ENCODE results near the gene IKBKG.

IKBKG gene

GRCh38 chrX:154515966-154516655, 31.3 kb upstream of the IKBKG start, which contains the start of gene FAM3A:
Gene FAM3A, minus strand, starts transcription at chrX:154516232. Its CDS starts 460 bp downstream, at chrX:154515772.
- peak within 1 kb of the TSS; percentile 82 for H3K4me2 ChIP-seq
- no peaks in the 10 kb centered on the region for H3K79me2 ChIP-seq (ENCODE audit: insufficient read depth, low read depth)
- peak within 1 kb of the TSS; percentile 63 for H3K27ac ChIP-seq
- no peak for TF ChIP-seq CTCF (conservative IDR thresholded peaks at IDR 0.05; ENCODE audit: low read depth, low read length)
- peak within 1 kb of the TSS; percentile 76 for H2AFZ ChIP-seq (ENCODE audit: low read depth)
- no peaks in the 10 kb centered on the region for H3K27me3 ChIP-seq (ENCODE audit: insufficient read depth, low read depth)
- H4K20me1 ChIP-seq (ENCODE audit: insufficient read depth) = no peaks in the 10 kb centered on the region
- H3K36me3 ChIP-seq (ENCODE audit: insufficient read depth) = no peaks in the 10 kb centered on the region
- H3K9ac ChIP-seq = peak within 1 kb of the TSS; percentile 58
- H3K4me1 ChIP-seq (ENCODE audit: low read depth, poor library complexity, severe bottlenecking) = peaks cover 10% of the 10 kb centered on the region
- no peak within 1 kb of the TSS for H3K4me3 ChIP-seq (IDR thresholded peaks at IDR 0.05; ENCODE audit: insufficient read depth, low read depth, low read length)

DNA sequence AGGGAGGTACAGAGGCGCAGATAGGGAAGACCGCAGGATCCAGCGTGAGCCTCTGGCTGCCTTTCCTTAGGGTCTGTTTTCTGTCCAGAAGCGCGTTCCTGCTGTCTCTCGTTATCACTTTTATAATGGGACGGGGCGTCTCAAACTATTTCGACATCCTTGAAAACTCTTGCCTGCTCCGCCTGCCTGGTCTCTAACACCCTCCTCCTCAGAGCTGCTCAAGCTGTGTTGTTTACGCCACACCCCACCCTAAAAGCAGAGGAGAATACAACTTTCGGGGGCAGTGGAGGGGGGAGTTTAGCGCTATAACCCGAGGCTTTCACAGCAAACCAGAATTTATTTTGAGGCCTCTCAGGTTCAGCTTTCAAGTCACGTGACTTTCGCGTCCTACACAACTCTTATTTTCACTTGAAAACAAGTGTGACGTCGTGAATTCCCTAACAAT, 30.7 kb upstream of the IKBKG start:
- H3K9ac ChIP-seq = peak overlapping the region; percentile 37; the same call in 1 of the 2 replicates
- H3K27me3 ChIP-seq (ENCODE audit: insufficient read depth, low read depth) = no peaks in the 10 kb centered on the region
- H3K4me1 ChIP-seq (ENCODE audit: low read depth, poor library complexity, severe bottlenecking) = peaks cover 10% of the 10 kb centered on the region
- H3K36me3 ChIP-seq (ENCODE audit: insufficient read depth) = no peaks in the 10 kb centered on the region
- H3K79me2 ChIP-seq (ENCODE audit: insufficient read depth, low read depth) = no peaks in the 10 kb centered on the region
- H4K20me1 ChIP-seq (ENCODE audit: insufficient read depth) = no peaks in the 10 kb centered on the region
- no peak for TF ChIP-seq CTCF (conservative IDR thresholded peaks at IDR 0.05; ENCODE audit: low read depth, low read length)
- no peak overlapping the region for H3K4me3 ChIP-seq (IDR thresholded peaks at IDR 0.05; ENCODE audit: insufficient read depth, low read depth, low read length)
- H2AFZ ChIP-seq (ENCODE audit: low read depth) = peak overlapping the region; percentile 76
- H3K27ac ChIP-seq = no peak overlapping the region
- peak overlapping the region; percentile 70 for H3K4me2 ChIP-seq

- H3K36me3 ChIP-seq (ENCODE audit: insufficient read depth) = no peaks in the 10 kb centered on the region
- no peaks in the 10 kb centered on the region for H4K20me1 ChIP-seq (ENCODE audit: insufficient read depth)
- H3K4me2 ChIP-seq = no peak overlapping the region; the same call in 1 of the 2 replicates
- H3K4me3 ChIP-seq (IDR thresholded peaks at IDR 0.05; ENCODE audit: insufficient read depth, low read depth, low read length) = no peak overlapping the region
- H3K4me1 ChIP-seq (ENCODE audit: low read depth, poor library complexity, severe bottlenecking) = peaks cover 10% of the 10 kb centered on the region
- no peaks in the 10 kb centered on the region for H3K27me3 ChIP-seq (ENCODE audit: insufficient read depth, low read depth)
- H3K9ac ChIP-seq = no peak overlapping the region
- no peaks in the 10 kb centered on the region for H3K79me2 ChIP-seq (ENCODE audit: insufficient read depth, low read depth)
- no peak overlapping the region; the same call in 1 of the 2 replicates for H2AFZ ChIP-seq (ENCODE audit: low read depth)
- TF ChIP-seq CTCF (conservative IDR thresholded peaks at IDR 0.05; ENCODE audit: low read depth, low read length) = no peak
- no peak overlapping the region for H3K27ac ChIP-seq
Measured at GRCh38 chrX:154517101-154517781, 30.2 kb upstream of the IKBKG start.

DNA sequence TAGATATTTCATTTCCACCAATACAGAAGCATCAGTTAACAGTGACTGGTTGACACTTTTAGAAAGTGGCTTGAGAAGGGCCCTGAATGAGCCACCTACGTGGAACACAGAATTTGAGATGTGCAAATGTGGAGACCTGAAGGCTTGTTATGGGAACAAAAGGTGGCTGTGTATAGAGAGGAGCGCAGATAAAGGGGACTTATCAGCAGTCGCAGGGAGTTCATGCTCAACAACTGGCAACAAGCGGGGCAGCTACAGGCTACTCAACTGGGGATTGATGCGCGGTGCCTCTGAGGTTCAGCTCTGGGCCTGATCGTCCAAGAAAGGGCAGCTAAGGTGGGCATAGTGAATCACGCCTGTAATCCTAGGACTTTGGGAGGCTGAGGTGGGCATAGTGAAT, 28.0 kb upstream of the IKBKG start:
- no peak overlapping the region for H3K4me3 ChIP-seq (IDR thresholded peaks at IDR 0.05; ENCODE audit: insufficient read depth, low read depth, low read length)
- no peaks in the 10 kb centered on the region for H3K27me3 ChIP-seq (ENCODE audit: insufficient read depth, low read depth)
- no peak overlapping the region for H3K27ac ChIP-seq
- H2AFZ ChIP-seq (ENCODE audit: low read depth) = no peak overlapping the region
- no peak for TF ChIP-seq CTCF (conservative IDR thresholded peaks at IDR 0.05; ENCODE audit: low read depth, low read length)
- H3K4me2 ChIP-seq = no peak overlapping the region
- H3K4me1 ChIP-seq (ENCODE audit: low read depth, poor library complexity, severe bottlenecking) = peaks cover 10% of the 10 kb centered on the region
- no peaks in the 10 kb centered on the region for H3K79me2 ChIP-seq (ENCODE audit: insufficient read depth, low read depth)
- H3K36me3 ChIP-seq (ENCODE audit: insufficient read depth) = no peaks in the 10 kb centered on the region
- no peaks in the 10 kb centered on the region for H4K20me1 ChIP-seq (ENCODE audit: insufficient read depth)
- no peak overlapping the region for H3K9ac ChIP-seq

Data from KMS-11 (cell line).